ENCODE measurements around the gene SLCO4A1.

Gene SLCO4A1

DNA sequence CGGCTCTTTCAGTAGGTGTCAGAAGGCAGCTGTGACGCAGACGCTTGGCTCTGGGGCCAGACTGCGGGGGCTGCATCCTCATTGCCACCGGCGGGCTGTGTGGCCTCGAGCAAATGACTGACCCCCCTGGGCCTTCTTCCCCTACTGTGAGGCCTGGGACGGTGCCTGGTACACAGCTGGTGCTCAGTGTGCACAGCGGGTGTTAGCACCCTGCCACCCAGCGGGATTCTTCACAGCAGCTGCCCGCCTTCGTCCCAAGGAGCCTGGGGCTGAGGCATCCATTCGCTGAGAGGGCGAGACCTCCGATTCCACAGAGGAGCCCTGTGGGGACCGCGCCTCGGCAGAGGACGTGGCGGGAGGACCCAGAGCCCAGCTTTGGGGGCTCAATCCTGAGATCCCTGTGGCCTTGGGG lies 10.6 kb downstream of the SLCO4A1 start:
- DNase-seq: no peak

DNA sequence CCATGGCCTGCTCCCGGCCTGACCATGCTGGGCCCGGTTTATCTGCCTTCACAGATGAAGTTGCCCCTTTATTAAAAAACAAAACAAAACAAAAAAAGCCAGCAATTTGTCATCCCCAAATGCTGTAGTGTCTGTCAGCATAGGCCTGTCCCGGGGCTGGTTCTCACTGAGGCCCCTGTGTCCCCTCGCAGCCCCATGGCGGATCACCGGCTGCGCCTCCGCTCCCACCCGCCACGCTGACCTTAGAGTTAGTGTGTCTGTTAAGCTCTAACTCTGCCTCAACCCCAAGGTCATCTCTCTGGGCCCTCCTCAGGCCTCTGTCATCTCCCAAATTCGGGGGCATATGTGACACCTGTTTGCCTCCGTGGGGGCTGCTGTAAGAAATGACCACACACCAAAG lies 11.1 kb downstream of the SLCO4A1 start:
- DNase-seq: no peak

DNA sequence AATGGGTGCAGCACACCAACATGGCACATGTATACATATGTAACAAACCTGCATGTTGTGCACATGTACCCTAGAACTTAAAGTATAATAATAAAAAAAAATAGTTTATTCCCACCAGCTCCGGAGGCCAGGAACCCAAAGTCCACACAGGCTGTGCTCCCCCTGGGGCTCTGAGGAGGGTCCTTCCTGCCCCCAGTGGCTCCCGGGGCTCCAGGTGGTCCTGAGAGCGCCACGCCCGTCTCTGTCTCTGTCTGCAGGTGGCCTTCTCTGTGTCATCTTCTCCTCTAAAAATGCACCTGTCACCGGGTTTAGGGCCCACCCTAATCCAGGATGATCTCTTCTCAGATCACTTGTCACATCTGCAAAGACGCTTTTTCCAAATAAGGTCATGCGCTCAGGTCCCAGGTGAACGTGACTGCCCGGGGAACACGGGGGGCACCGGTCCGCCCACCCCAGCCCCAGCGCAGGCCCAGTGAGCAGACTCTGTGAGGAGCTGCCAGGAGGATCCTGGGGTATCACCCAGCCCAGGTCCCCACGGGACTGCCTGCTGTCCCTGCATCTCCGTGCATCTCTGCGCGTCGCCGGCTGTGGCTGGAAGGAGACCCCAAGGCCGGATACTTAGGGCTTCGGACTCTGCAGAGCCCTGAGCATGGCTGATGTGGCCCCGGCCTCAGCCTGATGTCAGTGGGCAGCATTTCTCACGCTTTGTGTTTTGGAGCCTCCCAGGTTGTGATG lies 11.8 kb downstream of the SLCO4A1 start:
- DNase-seq: no peak

DNA sequence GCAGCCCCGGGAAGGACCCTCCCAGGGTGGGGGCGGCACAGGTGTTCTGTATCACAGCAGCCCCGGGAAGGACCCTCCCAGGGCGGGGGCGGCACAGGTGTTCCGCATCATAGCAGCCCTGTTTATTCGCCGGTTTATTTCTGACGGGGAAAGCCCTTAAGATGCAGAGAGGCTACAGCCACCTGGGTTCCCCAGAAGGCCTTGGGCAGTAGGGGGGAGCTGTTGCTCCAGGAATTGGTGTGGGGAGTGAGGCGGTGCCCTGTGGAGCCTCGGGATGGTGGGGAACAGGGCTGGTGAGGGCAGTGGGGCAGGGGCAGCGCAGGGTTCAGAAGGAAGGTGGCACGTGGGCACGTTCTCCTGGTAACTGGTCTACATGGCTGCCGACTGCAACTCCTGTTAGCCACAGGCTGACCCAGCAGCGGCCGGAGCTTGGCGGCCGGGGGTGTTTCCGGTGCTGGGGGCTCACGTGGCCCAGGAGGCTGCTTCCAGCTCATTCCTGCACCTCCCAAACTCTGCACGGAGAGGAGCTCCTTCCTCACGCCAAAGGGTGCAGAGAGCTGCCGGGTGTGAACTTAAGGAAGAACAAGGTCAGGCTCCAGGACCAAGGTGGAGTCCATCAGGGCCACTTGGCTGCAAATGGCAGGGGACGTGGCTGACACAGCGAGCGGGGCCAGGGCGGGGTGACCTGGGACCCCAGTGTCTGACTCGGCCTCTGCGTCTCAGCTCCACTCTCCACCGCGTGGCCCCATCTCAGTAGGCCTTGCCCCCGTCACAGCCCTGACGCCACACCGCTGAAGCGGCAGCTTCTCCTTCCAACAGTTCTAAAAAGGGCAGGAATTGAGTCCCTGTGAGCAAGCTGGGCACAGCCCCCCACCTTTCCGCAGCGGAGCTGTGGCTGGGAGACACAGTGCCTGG lies 13.2 kb downstream of the SLCO4A1 start:
- DNase-seq: no peak

DNA sequence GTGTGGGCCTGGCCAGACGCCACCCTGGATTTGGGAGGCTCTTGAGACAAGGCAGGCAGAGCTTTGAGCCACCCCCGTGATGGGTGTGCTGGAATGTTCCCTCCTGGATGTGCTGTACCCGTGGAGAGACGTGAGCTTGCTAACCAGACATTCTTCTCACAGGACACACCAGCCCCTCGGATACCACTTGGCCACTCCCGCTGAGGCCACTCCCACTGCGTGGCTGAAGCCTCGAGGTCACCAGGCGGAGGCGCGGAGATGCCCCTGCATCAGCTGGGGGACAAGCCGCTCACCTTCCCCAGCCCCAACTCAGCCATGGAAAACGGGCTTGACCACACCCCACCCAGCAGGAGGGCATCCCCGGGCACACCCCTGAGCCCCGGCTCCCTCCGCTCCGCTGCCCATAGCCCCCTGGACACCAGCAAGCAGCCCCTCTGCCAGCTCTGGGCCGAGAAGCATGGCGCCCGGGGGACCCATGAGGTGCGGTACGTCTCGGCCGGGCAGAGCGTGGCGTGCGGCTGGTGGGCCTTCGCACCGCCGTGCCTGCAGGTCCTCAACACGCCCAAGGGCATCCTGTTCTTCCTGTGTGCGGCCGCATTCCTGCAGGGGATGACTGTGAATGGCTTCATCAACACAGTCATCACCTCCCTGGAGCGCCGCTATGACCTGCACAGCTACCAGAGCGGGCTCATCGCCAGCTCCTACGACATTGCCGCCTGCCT lies 14.1 kb downstream of the SLCO4A1 start:
- DNase-seq: no peak

DNA sequence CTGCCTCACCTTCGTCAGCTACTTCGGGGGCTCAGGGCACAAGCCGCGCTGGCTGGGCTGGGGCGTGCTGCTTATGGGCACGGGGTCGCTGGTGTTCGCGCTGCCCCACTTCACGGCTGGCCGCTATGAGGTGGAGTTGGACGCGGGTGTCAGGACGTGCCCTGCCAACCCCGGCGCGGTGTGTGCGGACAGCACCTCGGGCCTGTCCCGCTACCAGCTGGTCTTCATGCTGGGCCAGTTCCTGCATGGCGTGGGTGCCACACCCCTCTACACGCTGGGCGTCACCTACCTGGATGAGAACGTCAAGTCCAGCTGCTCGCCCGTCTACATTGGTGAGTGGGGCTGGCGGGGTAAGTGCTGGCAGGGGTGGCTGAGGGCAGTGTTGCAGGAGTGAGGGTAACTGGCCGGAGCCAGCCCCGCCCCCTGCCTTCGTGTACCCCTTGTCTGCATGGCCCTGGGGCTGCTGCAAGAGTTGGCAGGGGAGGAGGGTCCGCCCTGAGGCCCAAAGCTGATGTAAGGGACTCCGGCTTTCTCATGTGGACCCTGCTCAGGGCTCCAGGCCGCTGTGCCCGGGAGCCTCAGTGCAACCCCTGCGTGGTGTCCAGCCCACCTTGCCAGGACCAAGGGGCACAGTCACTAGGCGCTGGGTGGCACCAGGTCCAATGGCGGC lies 14.8 kb downstream of the SLCO4A1 start:
- DNase-seq: no peak

DNA sequence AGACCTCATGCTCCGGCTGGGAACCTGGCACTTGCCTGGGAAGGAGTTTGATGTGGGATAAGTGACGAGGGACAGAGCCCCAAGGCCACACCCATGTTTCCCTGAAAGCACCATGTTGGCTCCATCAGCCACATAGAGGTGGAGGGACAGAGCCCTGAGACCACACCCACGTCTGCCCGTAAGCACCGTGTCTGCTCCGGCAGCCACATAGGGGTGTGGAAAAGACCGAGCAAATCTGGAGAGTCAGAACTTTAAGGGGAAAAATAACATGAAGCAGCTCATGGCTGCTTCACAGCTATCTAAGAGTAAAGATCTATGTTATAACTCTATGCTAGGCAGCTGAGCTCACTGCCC lies 15.3 kb downstream of the SLCO4A1 start:
- DNase-seq: no peak

DNA sequence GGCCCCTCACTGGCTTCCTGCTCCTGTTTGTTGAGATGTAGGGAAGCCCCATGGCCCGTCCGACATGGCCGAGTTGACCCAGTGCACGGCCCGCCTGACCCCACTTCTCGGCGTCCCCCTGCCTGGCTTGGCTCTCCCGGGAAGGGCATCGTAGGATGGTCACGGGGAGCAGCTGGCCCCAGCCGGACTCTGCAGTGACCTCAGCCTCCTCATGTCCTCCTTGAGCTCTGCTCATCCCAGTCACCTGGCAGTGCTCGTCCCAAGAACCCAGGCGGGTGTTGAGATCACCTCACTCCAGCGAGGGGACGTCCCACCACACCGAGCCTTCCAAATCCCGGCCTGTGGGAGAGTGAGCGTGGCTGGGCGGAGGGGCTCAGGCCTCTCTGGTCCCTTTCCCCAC lies 15.7 kb downstream of the SLCO4A1 start:
- DNase-seq: no peak

DNA sequence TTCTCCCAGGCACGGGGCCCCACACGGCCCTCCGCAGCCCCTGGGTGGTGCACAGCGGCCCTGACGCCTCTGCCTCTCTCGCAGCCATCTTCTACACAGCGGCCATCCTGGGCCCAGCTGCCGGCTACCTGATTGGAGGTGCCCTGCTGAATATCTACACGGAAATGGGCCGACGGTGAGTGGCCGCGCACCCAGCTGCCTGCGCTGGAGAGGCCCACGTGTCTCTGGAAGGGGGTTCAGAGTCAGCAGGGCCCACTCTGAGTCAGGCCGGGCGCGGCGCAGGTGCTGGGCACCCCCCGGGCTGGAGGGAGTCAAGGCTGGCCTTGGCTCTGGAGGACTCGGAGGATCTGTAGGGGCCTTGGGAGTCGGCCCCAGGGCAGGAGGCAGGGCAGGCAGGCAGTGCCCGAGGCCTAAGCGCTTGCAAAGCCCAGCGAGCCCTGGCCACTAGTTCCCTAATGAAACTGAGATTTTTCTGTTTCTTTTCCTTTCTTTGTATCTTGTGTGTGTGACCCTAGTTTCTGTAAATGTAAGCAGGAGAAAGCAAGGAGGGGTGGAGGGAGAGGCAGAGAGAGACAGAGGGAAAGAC lies 16.4 kb downstream of the SLCO4A1 start:
- no peak for DNase-seq

DNA sequence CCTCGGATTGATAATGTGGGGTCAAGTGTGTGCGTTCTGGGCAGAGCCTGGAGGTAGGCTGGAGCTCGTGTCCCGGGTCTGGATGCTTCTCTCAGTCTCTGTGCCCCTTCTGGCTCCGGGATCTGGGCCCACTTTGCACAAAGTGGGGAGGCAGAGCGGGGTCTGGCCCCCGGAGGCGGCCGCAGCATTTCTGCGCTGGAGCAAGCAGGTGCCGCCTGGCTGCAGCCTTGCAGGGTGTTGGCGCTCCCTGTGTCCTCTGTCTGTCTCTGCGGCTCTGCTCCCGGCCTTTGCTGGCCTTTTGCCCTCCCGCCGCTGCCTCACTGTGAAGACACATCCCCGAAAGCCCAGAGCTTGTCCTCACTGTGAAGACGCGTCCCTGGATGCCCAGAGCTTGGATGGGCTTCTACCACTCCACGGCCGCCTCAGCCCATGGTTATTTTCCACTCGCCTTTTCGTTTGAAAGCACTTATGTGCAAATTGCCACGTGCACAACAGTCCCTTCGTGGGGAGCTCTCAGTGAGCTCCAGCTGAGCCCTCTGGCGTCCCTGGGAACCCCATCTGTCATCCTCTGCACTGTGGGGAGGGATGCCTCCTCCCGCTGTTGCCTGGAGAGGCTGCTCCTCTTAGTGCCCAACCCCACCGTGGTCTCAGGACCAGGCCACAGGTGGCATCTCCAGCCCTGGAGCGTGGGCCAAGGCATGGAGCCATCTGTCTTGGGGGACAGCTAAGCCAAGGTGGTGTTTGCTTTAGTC lies 17.4 kb downstream of the SLCO4A1 start:
- no peak for DNase-seq

DNA sequence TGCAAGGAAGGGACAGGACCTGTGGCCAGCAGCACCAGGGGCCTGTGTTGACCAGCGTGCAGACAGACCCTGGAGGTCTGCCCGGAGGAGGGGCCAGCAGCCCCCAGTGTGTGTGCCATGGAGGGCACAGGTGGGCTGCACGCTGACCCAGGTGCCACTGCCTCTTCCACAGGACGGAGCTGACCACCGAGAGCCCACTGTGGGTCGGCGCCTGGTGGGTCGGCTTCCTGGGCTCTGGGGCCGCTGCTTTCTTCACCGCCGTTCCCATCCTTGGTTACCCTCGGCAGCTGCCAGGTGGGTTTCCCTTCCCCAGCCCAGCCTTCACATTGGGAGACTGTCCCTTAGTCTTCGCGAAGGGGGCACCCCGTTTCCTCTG lies 17.9 kb downstream of the SLCO4A1 start:
- DNase-seq: no peak

DNA sequence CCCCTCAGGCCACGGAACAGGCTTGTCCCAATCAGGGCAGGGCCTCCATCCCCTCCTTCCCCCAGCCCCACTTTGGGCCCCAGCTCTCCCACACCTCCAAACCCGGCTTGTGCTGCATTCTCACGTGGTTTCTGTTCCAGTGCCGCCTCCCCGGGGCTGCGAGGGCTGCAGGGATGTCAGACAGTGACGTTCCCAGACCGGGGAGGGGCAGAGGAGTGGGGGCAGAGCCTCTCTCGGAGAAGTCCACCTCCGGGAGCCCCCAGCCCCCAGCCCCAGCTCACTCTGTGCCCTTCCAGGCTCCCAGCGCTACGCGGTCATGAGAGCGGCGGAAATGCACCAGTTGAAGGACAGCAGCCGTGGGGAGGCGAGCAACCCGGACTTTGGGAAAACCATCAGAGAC lies 18.5 kb downstream of the SLCO4A1 start:
- no peak for DNase-seq

DNA sequence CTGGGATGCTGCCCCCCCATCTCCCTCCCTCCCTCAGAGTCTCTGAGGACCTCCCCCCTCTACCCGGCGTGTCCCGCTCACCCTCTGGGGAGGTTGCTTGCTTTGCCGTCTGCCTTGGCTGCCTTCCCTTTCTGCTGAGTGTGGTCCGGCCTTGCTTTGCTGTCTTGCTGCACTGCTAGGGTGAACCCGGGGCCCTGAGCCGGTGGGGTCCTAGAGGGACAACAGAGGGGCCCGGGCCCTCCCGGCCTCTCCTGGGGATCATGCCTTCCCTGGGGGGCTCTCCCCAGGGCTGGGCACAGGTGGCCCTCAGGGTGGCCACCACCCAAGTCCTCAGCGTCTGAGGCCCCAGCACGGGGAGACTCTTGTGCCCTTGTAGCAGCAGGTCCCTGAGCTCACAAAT lies 19.3 kb downstream of the SLCO4A1 start:
- no peak for DNase-seq

DNA sequence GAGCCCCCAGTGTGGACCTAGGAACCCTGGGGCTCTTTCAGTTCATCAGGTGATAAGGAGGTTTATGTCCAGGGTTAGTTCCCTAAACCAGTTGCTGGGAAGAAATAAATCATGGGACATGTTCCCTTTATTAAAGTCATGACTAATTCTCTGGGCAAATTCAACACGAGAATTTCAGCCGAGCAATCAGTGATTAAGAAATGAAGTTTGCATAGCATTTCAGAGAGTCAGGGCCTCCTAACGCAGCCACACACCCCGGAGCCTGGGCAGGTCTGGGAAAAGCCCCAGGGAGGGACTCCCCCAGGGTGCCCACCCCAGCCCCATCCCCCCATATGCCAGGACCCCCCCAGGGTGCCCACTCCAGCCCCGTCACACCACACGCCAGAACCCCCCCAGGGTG lies 20.1 kb downstream of the SLCO4A1 start:
- no peak for DNase-seq

DNA sequence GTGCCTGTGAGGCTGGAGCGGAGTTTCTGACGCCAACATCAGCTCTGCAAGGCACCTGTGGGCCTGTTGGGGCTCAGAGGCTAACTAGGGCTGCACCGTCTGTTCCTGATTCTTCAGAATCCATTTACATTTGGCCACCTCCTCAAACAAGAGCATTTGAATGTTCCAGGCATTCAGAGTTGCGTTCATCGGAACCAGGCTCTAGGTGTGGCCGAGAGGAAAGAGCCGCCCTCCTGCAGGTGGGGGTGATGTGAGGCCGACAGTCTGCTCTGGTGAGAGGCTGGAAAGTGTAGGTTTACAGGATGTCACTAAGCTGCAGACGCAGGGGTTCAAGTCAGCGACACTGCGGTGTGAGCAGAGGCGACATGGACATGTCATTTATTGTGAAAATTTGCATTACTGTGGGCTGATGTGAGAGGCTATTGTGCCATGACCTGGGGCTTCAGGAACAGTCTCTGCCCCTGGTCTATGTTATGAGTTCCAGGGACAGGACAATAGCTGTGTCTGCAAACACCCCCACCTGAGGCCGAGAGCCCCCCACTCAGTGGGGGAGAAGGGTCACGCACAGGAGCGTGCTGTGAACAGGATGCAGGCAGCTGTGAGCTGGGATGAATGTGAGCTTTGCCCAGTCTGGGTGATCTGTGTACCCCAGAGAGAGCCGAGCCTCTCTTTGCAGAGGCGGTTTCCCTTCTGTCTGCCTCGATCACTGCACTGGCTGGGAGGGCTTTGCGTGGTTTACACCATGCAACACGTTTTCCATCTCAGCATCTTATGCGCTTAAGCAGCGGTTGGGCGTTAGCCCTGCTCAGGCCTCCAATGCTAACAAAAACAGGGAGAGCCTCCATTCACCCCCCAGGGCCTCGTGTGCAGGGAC lies 21.1 kb downstream of the SLCO4A1 start:
- no peak for DNase-seq

DNA sequence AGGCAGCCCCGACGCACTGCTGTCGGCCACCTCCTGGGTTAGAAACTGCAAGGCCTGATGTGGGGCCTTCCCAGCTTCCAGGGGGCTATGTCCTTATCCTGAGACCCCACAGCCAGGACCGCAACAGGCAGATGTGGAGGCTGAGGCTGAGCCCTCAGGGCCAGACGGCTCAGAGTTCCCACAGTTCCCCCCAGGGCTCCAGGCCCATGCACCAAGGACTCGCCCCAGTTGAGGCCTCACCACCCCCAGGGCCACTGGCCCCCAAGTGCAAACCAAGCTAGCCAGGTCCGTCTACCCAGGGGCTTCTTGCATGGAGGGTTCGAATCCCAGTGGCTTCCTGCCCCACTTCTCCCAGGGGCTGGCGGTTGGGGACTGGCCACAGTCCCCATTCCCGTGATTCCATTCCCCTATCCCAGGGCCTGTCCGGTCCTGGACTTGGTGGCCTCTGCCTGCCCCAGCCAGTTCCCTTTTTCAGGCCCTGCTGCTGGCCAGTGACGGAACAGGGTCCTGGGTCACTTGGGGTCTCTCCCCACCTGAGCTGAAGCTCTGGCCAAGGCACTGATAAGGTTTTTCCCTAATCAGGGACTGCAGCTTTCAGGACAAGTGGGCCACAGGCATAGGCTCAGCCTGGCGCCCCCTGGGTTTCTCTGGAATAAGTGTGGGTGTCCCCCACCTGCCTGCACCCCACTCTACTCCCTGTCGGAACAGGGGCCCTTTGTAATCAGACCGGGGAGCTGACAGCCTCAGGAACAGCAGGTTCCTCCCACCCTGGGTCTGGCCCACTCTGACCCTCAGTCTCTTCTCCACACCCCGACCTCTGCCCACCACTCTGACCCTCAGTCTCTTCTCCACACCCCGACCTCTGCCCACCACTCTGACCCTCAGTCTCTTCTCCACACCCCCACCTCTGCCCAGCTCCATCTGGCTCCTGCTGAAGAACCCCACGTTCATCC lies 22.0 kb downstream of the SLCO4A1 start:
- DNase-seq: no peak

DNA sequence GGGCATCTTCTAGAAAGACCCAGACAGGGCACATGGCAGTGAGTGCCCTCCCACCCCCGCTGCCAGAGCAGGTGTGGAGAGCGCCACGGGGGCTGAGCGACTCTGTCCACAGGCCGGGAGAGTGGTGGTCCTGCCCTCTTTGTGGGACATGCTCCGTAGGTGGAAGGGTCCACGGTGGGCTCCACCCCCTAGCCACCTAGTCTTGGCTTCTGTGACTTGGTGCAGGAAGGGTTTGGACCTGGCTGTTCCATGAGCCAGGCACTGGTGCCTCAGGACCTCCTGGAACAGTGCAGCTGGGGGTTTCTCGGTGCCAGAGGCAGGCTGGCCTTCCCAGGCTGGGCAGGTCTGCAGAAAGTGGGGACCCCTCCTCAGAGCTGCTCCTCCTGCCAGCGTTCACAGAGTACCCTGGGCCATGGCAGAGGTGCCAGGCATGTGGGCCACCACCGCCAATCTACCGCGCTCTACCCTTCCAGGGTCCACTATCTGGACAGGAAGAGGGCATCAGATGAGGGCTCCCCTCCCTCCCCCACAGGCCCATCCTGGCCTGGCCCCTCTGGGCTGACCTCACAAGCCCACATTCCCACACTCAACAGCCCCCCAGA lies 23.0 kb downstream of the SLCO4A1 start:
- no peak for DNase-seq

DNA sequence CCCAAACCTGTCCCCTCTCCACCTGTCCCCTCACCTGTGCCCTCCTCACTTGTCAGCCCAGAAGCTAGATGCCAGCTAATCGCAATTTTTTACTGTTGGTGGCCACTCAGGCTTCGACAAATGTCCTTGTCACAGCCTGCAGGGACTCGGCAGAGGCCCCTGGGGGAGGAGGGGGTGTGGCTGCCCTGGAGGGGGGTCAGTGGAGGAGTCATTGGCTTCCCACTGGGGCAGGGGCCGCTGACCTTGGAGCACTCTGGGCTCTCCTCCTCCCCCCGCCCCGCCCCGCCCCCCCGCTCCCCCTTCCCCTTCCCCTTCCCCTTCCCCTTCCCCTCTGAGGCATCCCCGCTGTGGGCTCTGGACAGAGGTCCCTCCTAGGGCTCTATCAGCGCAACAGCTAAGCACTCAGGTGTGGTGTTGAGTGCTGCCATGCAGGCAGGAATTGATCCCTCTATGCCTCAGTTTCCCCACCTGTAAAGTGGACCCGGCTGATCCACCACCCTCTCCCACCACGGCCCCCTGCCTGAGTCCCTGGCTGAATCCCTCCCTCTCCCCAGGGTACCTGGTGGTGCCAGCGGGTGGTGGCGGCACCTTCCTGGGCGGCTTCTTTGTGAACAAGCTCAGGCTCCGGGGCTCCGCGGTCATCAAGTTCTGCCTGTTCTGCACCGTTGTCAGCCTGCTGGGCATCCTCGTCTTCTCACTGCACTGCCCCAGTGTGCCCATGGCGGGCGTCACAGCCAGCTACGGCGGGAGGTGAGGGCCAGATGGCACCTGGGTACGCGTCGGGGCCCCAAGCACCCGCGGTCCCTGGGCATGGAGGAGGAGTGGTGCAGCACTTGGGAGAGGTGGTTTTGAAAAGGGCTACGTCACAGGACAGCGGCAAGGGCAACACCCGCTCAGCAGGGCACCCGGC lies 23.8 kb downstream of the SLCO4A1 start:
- DNase-seq: no peak
